NB4 (cell line): ENCODE data around the gene TAS1R3.

ENCODE experiments used
- DNase-seq: peaks from one replicate; pipeline ENCODE4 v3.0.0; 2010; ENCODE audit warnings: low read depth
- H3K4me3 ChIP-seq: one replicate; pipeline ENCODE4 v1.5.1; 2011; ENCODE audit warnings: mild to moderate bottlenecking, low read depth, low read length, moderate library complexity
- CTCF ChIP-seq: IDR thresholded peaks from one replicate; pipeline ENCODE4 v1.5.1; 2012; ENCODE audit warnings: low read depth, low read length
- MYC ChIP-seq: IDR thresholded peaks from 2 replicates; pipeline ENCODE4 v1.6.1; 2011; ENCODE audit warnings: low read depth, low read length
- POLR2A ChIP-seq: IDR thresholded peaks from 2 replicates; pipeline ENCODE4 v1.6.1; 2011; ENCODE audit warnings: mild to moderate bottlenecking; ENCODE audit not compliant: insufficient read length; ENCODE audit errors: extremely low read depth
- TF ChIP-seq, protein P1 (sequence below): IDR thresholded peaks from 2 replicates; pipeline ENCODE4 v1.6.1; 2011; ENCODE audit warnings: low read depth, low read length

Gene TAS1R3

DNA sequence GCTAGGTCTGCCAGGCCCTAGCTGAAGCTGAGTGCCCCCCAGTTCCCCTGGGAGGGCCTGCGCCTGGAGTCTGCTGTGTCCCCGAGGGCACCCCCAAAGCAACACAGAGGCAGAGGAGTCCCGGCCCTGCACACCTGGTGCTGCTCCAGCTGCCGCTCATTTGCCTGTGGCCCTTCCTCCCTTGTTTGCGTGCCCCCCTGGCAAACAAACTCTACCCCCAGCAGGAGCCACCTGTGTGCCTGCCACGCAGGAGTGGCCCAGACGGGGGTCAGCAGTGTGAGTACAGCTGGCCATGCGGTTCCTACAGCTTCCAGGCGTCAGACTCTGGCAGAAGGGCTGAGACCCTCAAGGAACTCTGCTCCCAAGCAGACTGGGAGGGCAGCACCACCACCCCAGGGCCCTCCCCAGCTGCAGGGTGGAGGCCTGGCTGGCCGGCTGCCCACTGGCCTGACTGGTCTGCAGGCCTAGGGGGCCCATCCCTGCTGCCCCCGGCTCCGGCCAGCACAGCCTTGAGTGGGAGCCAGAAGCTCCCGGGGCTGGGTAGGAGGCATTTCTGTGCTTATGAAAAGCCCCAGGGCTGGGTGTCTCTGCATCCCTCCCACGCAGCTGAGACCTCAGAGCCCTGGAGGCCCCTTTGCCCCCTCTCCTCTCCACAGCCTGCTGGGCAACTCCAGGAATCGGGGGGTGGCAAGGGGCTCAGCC lies 563 bp upstream of the TAS1R3 start:
- TF ChIP-seq CTCF = no peak
- no peak for TF ChIP-seq MYC
- TF ChIP-seq, protein P1, sequence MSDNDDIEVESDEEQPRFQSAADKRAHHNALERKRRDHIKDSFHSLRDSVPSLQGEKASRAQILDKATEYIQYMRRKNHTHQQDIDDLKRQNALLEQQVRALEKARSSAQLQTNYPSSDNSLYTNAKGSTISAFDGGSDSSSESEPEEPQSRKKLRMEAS = no peak
- TF ChIP-seq POLR2A = no peak
- H3K4me3 ChIP-seq = no peak overlapping the region
- no peak for DNase-seq

- DNase-seq = no peak
- TF ChIP-seq MYC (no peak), POLR2A (no peak), CTCF (no peak)
- TF ChIP-seq, protein P1 = no peak
- H3K4me3 ChIP-seq = no peak overlapping the region
Measured at GRCh38 chr1:1332031-1332755, 1.1 kb downstream of the TAS1R3 start.

GRCh38 chr1:1332774-1333480 lies 1.8 kb downstream of the TAS1R3 start:
- TF ChIP-seq, protein P1 = no peak
- TF ChIP-seq CTCF (no peak), POLR2A (no peak), MYC (no peak)

DNA sequence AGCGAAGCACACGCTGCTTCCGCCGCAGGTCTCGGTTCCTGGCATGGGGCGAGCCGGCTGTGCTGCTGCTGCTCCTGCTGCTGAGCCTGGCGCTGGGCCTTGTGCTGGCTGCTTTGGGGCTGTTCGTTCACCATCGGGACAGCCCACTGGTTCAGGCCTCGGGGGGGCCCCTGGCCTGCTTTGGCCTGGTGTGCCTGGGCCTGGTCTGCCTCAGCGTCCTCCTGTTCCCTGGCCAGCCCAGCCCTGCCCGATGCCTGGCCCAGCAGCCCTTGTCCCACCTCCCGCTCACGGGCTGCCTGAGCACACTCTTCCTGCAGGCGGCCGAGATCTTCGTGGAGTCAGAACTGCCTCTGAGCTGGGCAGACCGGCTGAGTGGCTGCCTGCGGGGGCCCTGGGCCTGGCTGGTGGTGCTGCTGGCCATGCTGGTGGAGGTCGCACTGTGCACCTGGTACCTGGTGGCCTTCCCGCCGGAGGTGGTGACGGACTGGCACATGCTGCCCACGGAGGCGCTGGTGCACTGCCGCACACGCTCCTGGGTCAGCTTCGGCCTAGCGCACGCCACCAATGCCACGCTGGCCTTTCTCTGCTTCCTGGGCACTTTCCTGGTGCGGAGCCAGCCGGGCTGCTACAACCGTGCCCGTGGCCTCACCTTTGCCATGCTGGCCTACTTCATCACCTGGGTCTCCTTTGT lies 2.6 kb downstream of the TAS1R3 start:
- no peak overlapping the region for H3K4me3 ChIP-seq
- TF ChIP-seq MYC = no peak
- TF ChIP-seq, protein P1 = no peak
- TF ChIP-seq CTCF = no peak
- no peak for TF ChIP-seq POLR2A
- DNase-seq = no peak

More at GRCh38 chr1:1332774-1333480, 1.8 kb downstream of the TAS1R3 start:
- no peak overlapping the region for H3K4me3 ChIP-seq
- no peak for DNase-seq

GRCh38 chr1:1334835-1335234 lies 3.8 kb downstream of the TAS1R3 start:
- no peak for TF ChIP-seq POLR2A
- no peak for TF ChIP-seq CTCF
- TF ChIP-seq, protein P1 = peak; percentile 86
- H3K4me3 ChIP-seq = no peak overlapping the region
- DNase-seq = peak; percentile 39
